K562 (cell line): ENCODE measurements around the gene UBE2E1. TPM values are rescaled to one million over a fixed set of nuclear protein-coding genes. Genes with fewer than 3 reads are reported as not detected.

Source experiments
- GABPB1 ChIP-seq: sonication (generic); formaldehyde crosslinking; IDR thresholded peaks from 2 replicates; pipeline ENCODE4 v1.8.0; 2022; ENCODE audit warnings: mild to moderate bottlenecking, missing genetic modification reagents
- HDAC6 ChIP-seq: IDR thresholded peaks from 2 replicates; pipeline ENCODE4 v1.6.1; 2012; ENCODE audit warnings: low read depth, mild to moderate bottlenecking, control low read depth, inconsistent platforms, low read length, moderate library complexity
- NBN ChIP-seq: fragments of 450-650 bp; IDR thresholded peaks from 2 replicates; pipeline ENCODE4 v1.6.1; 2016; ENCODE audit warnings: low read depth, mild to moderate bottlenecking
- NR4A1 ChIP-seq, 2 experiments: fragments of 250-450 bp in 1 of 2; fragments of 450-650 bp in 1 of 2; sonication (Bioruptor Pico) in 1 of 2; IDR thresholded peaks; 2 replicates each; pipeline versions ENCODE4 v1.4.0 to v1.6.1; 2016 to 2020; ENCODE audit warnings: mild to moderate bottlenecking in 2 of 2, missing compliant biosample characterization in 1 of 2, missing genetic modification characterization in 1 of 2, moderate library complexity in 1 of 2
- PHF21A ChIP-seq: fragments of 450-650 bp; IDR thresholded peaks from 2 replicates; pipeline ENCODE4 v1.6.1; 2017; ENCODE audit warnings: low read depth, borderline replicate concordance
- RFX5 ChIP-seq: IDR thresholded peaks from 2 replicates; pipeline ENCODE4 v1.6.1; 2011; ENCODE audit warnings: low read depth, mild to moderate bottlenecking, improper control_type of control experiment, low read length
- SP1 ChIP-seq: sonication (generic); formaldehyde crosslinking; IDR thresholded peaks from 2 replicates; pipeline ENCODE4 v1.8.1; 2022; ENCODE audit warnings: mild to moderate bottlenecking, missing genetic modification reagents
- SRSF3 ChIP-seq: fragments of 200-400 bp; formaldehyde crosslinking; IDR thresholded peaks from 2 replicates; pipeline ENCODE4 v1.6.1; 2016; ENCODE audit warnings: mild to moderate bottlenecking, low read length, moderate library complexity; ENCODE audit not compliant: insufficient read depth
- YBX1 ChIP-seq: fragments of 450-650 bp; IDR thresholded peaks from 2 replicates; pipeline ENCODE4 v1.7.1; 2016; ENCODE audit warnings: mild to moderate bottlenecking
- ZBTB26 ChIP-seq: fragments of 450-650 bp; formaldehyde crosslinking; IDR thresholded peaks from 2 replicates; pipeline ENCODE4 v1.4.0; 2022; ENCODE audit warnings: missing genetic modification characterization
- ZMIZ1 ChIP-seq, 2 experiments: fragments of 150-350 bp in 1 of 2; IDR thresholded peaks; 2 replicates each; pipeline ENCODE4 v1.6.1; 2012 to 2016; ENCODE audit warnings: low read depth in 2 of 2, low read length in 2 of 2, mild to moderate bottlenecking in 1 of 2, moderate library complexity in 1 of 2
- ZNF445 ChIP-seq: fragments of 250-450 bp; sonication (Bioruptor Pico); IDR thresholded peaks from 2 replicates; pipeline ENCODE4 v1.4.0; 2020; ENCODE audit warnings: low read depth, mild to moderate bottlenecking, moderate library complexity
- ZNF740 ChIP-seq, 3 experiments: fragments of 200-800 bp in 1 of 3; sonication (Bioruptor generic) in 1 of 3; sonication (generic) in 1 of 3; formaldehyde crosslinking in 1 of 3; IDR thresholded peaks; 2 replicates each; pipeline versions ENCODE4 v1.6.1 to v1.8.0; 2016 to 2022; ENCODE audit warnings: mild to moderate bottlenecking in 2 of 3, missing compliant biosample characterization in 2 of 3, missing genetic modification characterization in 2 of 3, missing genetic modification reagents in 1 of 3
- polyA plus RNA-seq, 8 experiments: library from polyadenylated mRNA; depleted of rRNA in 4 of 8; stranded (reverse) in 5 of 8; unstranded in 3 of 8; fragments of >200 nt; fragmentation: Nextera tagmentation in 2 of 8; fragmentation: Illumina TruSeq in 1 of 8; extraction: Ambion mirVana in 2 of 8; extraction: Trizol in 1 of 8; gene quantifications; 2 replicates each; pipeline versions ENCODE4 v1.2.1 to v1.2.3, GENCODE V29; 2011 to 2014; ENCODE audit warnings: inconsistent platforms in 1 of 8, missing spikeins in 1 of 8
- total RNA-seq, 7 experiments: library from RNA; depleted of rRNA in 6 of 7; stranded (reverse); fragments of >200 nt in 6 of 7; fragmentation: Illumina TruSeq in 2 of 7; extraction: Trizol in 2 of 7; gene quantifications; 2 replicates each; pipeline versions ENCODE4 v1.2.1 to v1.2.3, GENCODE V29; 2011 to 2021; ENCODE audit warnings: low replicate concordance in 1 of 7

Gene UBE2E1
- total and polyA plus RNA-seq, 9 of the 15 experiments (the other 6 are each of a cell fraction or from before 2014, with no cell fraction given) = 54.4 to 294 (median 165) TPM

GRCh38 chr3:23916886-23917678, 111.3 kb downstream of the UBE2E1 start, which contains the start of the genes NKIRAS1 and RPL15 (continued):
- TF ChIP-seq ZNF445 (CRISPR knock-in tag) (peak; percentile 63; the same call in 1 of the 2 replicates), RFX5 (0 out of 2 replicates have a peak, but pooled peaks have one; percentile 35), GABPB1 (CRISPR knock-in tag) (peak; percentile 99), ZMIZ1 (IDR thresholded peaks at IDR 0.05; ENCODE audit: low read depth in 2 of 2, low read length in 2 of 2) (peak in 1 of 2 experiments; percentile 85; a peak in 2 of 4 replicates), ZBTB26 (peak; percentile 82), YBX1 (no peak), PHF21A (peak; percentile 1; the same call in 1 of the 2 replicates), NR4A1 (CRISPR knock-in tag; IDR thresholded peaks at IDR 0.05) (no peak), NR4A1 (tag; IDR thresholded peaks at IDR 0.05) (peak; percentile 72; the same call in 1 of the 2 replicates), HDAC6 (0 out of 2 replicates have a peak, but pooled peaks have one; percentile 82), SP1 (CRISPR knock-in tag) (peak; percentile 99), ZNF740 (CRISPR knock-in tag; IDR thresholded peaks at IDR 0.05) (peak; percentile 83), ZNF740 (tag; IDR thresholded peaks at IDR 0.05) (peak in 1 of 2 experiments; percentile 43; a peak in 1 of 4 replicates), SRSF3 (peak; percentile 89), NBN (peak; percentile 90)
